HCEC 1CT (cell line): ENCODE data around the gene CDH13.

Source experiments
- DNase-seq: peaks from one replicate; pipeline ENCODE4 v3.0.0-alpha.2; 2017

CDH13 gene

GRCh38 chr16:83205896-83206295 lies 579.1 kb downstream of the CDH13 start:
- DNase-seq, result peak; percentile 20

DNA sequence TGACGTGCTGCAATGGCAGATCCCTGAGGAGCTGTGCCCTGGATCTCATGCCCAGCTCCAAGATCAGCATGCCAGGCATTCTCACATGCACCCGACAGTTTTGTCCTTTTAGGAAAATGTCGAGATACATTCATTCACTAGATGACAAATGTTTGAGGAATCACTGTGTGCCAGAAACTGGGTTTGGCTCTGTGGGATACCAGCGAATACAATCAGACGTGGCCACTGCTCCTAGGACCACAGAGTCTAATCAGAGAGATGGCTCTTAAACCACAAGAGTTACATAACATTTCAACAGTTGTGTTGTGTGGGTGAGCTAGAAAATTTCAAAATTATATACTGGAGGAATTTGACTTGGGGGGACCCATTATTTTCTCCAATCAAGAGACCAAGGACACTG lies 579.7 kb downstream of the CDH13 start:
- DNase-seq, result peak; percentile 14

GRCh38 chr16:83211711-83212110 lies 584.9 kb downstream of the CDH13 start:
- no peak for DNase-seq

DNA sequence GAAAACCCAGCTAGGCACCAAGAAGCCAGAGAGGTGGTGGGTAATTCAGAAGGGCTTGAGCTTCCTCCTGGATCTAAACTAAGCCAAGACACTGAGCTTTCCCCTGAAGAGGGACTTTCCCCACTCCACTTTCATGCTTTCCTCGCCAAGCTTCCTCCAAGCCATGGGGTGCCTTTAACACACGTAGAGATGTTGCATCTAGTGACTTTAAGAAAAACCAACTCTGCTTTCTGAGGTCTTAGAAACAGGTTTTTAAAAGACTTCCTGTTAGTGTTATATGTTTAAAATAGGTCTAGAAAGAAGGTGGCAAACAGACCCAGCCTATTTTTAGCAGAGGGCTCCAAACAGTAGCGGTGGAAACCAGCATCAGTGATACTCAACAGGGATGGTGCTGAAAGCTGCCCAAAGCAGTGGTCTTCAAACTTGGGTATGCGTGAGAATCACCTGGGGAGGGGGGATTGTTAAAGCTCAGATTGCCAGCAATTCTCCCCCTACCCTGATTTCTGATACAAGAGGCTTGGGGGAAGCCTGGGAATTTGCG lies 585.6 kb downstream of the CDH13 start:
- DNase-seq, result no peak

DNA sequence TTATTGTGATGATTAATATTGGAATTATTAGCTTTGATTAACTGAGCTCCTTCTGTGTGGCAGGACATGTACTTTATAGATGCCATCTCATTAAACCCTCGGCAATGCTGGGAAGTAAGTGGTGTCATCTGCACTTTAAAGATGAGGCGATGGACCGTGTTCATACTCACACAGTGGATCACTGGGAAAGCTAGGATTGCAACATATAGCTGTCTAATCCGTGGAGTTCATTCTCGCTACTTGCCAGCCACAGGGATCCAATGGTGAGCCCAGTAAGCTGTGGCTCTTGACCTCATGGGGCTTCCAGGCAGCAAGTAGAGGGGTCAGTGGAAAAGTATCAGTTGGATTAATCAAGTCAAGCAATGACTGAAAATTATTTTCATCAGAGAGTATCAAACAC lies 587.9 kb downstream of the CDH13 start:
- DNase-seq, result no peak

- DNase-seq, result peak; percentile 22
Observed at GRCh38 chr16:83215406-83216001, 588.7 kb downstream of the CDH13 start.

GRCh38 chr16:83219285-83219684 lies 592.5 kb downstream of the CDH13 start:
- no peak for DNase-seq

GRCh38 chr16:83220066-83220465 lies 593.3 kb downstream of the CDH13 start:
- no peak for DNase-seq

- DNase-seq, result no peak
Observed at GRCh38 chr16:83224642-83225041, 597.9 kb downstream of the CDH13 start.

GRCh38 chr16:83227336-83227735 lies 600.6 kb downstream of the CDH13 start:
- DNase-seq, result no peak

DNA sequence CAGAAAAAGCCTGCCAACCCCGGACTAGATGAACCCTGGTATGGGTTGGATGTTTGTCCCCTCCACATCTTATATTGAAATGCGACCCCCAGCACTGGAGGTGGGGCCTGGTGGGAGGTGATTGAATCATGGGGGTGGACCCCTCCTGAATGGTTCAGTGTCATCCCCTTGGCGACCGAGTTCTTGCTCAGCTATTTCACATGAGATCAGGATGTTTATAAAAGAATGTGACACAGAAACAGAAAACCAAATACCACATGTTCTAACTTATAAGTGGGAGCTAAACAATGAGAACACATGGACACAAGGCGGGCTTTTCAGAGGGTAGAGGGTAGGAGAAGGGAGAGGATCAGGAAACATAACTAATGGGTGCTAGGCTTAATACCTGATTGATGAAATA lies 605.0 kb downstream of the CDH13 start:
- DNase-seq, result no peak

- no peak for DNase-seq
Observed at GRCh38 chr16:83233153-83233552, 606.4 kb downstream of the CDH13 start.

DNA sequence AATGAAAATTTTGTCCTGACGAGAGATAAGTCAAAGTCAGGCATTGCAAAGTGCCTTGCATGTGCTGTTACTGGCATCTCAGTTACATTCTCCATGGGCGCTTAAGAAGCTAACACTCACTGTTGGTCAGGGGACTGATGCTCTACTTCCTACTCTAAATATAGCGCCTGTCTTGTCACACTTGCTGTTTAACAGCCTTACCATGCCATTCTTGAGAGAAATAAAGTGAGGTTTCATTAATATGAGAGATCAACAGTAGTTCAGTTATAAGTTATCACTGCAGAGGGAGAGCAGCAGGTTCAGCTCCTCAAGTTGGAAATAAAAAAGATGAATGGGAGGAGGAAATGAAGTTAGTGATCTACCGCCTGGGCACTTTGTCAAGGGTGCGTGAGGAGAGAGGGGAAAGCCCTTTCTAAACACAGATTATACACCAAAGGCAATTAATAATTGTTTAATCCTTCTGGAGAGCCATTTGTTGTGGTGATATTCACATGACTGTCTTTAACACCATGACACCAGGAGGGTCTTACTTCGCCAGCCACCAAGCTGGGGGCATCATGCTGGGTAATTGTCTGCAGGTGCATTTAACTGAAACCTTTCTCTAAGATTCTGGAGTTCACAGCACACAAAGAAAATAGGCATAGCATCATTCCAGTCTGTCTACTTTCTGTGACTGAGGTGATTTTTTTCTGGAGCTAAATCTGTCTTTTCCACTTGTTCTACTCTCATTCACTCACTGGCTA lies 612.4 kb downstream of the CDH13 start:
- DNase-seq, result no peak

GRCh38 chr16:83244057-83244456 lies 617.3 kb downstream of the CDH13 start:
- no peak for DNase-seq

DNA sequence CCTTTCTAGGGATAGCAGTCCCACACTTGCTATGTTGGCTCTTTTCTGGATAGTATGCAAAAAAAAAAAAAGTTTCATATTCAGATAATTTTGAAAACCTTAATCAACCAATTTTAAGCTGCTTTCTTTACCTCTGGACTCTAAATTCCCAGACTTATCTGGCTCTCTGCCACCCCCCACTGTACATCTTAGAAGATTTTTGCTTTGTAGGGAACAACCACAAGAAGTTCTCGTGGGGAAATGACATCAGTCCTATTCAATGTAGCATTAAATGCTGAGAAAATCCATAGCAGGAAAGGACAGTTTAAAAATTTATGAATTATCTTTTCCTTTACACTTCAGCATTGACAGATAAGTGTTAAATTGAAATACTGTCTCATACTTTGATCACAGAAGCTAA lies 618.3 kb downstream of the CDH13 start:
- DNase-seq, result no peak

DNA sequence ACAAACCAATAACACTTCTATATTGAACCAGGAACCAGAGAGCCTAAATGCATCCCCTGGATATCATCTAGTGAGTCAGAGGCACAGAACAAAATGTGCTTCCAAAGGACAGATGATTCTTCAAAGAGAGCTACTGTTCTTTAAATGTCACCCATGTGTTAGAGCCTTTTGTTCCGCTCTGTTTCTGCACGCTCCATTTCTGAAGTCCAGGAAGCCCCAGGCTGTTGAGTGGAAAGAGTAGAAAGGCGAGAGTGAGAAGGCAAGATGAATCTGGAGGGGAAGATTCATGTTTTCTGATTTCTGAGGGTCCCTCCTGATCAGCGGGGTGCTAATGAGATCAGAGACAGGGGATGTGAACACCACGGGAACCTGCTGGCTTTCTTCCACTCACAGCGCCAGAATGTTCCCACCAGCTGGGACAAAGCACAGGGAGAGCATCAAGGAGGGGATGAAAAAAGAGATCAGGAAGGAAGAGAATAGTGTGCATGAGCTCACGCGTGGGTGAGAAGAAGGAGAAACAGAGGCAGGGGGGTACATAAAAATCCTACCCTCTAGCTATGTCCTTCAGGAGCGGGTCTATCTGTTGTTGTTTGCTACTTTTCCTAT lies 621.1 kb downstream of the CDH13 start:
- no peak for DNase-seq

DNA sequence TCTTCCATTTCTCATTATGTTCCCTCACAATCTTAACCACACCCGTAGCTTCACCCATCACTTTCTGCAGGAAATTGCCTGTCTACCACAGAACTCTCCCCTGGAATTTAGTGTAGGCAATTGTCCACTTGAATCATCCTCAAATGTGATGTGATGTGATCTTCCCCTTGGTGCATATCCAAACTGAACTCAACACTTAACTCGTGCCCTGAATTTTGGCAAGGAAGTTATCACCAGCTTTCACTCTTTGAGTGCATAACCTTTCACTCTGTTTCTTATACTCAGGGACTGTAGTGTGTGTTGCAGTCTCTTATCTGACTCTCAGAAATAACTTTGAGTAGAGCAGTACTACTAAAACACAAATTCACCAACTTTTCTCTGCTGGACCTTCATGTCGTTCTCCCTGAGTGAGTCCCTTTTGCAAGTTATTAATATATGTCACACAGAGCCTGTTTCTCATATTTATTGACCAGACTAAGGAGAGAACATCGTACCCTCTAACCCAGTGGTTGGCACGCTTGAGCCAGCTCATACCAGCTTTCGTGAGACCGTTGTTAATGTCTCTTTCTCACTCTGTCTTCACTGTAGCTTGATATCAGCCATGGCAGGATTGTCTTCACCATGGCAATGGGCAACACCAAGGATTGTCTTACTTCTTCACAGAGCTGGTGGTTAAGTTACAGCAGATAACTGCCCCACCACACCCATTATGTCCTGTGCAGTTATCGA lies 622.1 kb downstream of the CDH13 start:
- DNase-seq, result no peak

DNA sequence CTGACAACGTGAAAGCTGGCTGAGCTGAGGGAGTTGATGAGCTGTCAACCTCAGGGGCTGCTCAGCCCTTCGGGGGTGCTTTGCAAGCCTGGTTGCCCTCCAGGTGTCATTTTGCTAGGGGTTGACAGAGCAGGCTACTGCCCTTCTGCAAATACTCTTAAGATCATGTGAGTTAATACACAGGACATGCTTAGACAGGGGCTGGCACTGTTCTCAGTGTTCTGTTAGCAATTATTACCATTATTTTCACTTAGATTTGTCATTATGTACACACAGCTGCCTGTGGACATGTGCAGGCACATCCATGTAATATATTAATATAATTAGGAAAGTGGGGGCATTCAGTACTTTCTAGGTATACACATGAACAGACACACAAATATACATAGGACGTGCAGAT lies 626.8 kb downstream of the CDH13 start:
- no peak for DNase-seq

DNA sequence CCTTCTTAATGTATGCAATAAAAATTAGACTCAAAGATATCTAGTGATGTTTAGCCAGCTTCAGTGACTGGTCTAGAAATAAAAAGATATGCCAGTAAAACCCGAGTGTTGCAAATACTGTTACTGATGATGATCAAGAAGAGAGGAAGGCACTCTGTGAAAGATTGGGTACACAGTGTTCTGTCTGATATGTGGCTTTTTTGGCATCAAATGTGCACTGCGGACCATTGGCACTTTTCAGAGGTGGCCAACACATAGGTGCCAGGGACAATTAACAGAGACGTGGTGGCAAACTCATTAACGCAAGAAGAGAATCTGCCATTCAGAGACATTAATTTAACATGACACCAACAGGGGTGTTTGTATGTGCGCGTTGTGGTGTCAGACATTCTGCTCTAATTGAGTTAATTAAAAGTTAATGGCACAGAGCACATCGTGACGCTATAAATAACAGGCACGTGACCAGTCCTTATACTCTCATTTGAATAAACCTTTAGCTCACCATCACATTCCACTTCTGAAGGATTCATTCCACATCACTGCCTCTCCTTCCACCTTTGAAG lies 631.7 kb downstream of the CDH13 start:
- no peak for DNase-seq

DNA sequence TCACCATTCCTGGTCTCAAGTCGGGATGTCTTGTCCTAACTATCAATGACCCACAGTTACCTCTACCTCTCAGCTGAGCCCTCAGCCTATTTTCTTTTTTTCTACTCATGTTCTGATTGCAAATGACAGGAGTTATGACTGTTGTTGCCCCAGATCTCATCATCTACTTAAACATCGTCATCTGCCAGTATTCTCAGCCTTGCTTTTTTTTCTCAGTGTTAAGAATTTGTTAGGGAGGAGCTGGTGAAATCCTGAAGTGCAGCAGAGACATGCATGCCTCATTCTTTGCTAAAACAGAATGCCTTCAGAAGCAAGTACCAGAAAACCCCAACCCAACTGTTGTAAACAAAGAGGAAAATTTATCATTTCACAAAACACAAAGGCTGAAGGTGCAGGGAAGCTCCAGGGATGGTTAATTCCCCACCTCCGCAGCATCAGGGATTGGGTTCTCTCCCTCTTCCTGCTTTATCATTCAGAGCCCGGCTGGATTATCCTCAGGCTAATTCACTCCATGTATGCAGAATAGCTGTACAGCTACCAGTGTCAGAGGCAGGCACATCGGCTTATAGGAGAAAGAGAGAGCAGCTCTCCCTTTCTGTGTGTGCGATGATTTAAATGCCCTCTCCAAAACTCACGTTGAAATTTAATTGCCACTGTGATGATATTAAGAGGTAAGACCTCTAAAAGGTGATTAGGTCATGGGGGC lies 640.2 kb downstream of the CDH13 start:
- DNase-seq, result no peak

DNA sequence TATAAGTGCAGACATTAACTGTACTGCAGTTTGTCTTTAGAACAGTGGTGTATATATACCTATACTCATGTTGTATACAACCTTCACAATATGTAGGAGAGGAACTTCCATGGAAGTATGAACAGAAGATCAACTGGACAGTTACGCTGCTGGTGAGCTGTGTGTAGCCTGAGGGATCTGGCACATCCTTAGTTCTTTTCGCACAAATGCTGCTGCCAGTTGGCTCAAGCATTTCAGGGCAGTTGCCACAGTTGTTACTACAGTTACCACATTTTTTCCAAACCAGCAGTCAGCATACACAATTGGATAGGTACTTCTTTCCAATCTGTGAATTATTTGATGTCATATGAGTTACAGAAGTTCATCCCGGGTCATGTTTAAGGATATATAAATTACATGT lies 641.4 kb downstream of the CDH13 start:
- DNase-seq, result no peak

DNA sequence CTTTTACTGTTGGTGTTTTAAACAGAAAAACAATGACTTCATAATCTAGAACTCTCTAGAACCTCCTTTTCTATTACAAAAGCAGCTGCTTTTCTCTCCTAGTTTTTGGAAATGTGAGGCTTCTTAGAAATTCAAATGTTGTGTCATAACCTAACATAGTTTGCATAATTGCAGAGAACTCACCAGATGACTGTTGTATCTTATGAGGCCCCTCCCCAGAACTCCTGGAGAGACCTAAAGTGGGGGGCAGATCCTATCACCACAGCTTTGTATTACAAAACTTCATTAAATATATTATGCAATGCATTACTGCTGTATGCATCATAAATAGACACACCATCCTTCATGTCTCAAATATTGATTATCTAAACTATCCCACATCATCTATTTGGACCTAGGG lies 642.3 kb downstream of the CDH13 start:
- peak; percentile 4 for DNase-seq

- no peak for DNase-seq
Observed at GRCh38 chr16:83269541-83269940, 642.8 kb downstream of the CDH13 start.
